Vagina (tissue), 2 donors: Measurements from ENCODE around the gene SMPDL3B. TPM values are rescaled to one million over a fixed set of nuclear protein-coding genes. Genes with fewer than 3 reads are reported as not detected.

Experiments
- DNase-seq, 2 donors: peaks; one replicate each; pipeline ENCODE4 v3.0.0-alpha.2; 2017; ENCODE audit errors: extremely low spot score in 2 of 2
- H3K27ac ChIP-seq: fragments of 200-600 bp; sonication (generic); one replicate; pipeline ENCODE4 v1.5.1; 2019
- H3K27me3 ChIP-seq: fragments of 200-600 bp; sonication (generic); one replicate; pipeline ENCODE4 v1.5.1; 2019
- H3K36me3 ChIP-seq, 2 donors: fragments of 200-600 bp; sonication (generic); one replicate each; pipeline ENCODE4 v1.5.1; 2017 to 2019
- H3K4me1 ChIP-seq: fragments of 200-600 bp; sonication (generic); one replicate; pipeline ENCODE4 v1.5.1; 2019
- H3K4me3 ChIP-seq, 2 donors: fragments of 200-600 bp; sonication (generic); 1 replicate in 1 of 2; 2 replicates in 1 of 2; pipeline ENCODE4 v1.5.1; 2016 to 2019
- H3K9me3 ChIP-seq: fragments of 200-600 bp; sonication (generic); one replicate; pipeline ENCODE4 v1.5.1; 2019
- POLR2A ChIP-seq, 2 donors: fragments of 450-650 bp; IDR thresholded peaks; one replicate each; pipeline ENCODE4 v1.6.1; 2017; ENCODE audit warnings: antibody characterized with exemption in 2 of 2, mild to moderate bottlenecking in 2 of 2, moderate library complexity in 2 of 2
- POLR2AphosphoS5 ChIP-seq, 2 donors: sonication (generic); formaldehyde crosslinking; IDR thresholded peaks; one replicate each; pipeline ENCODE4 v1.9.0; 2017; ENCODE audit warnings: antibody characterized with exemption in 2 of 2, mild to moderate bottlenecking in 2 of 2, low read depth in 1 of 2; ENCODE audit not compliant: insufficient read depth in 1 of 2
- intact Hi-C: fragments of 100-400 bp; cut with DNase I; formaldehyde crosslinking; loops from one replicate; pipeline ENCODE4 v1.15.1; 2023
- total RNA-seq: library from RNA; depleted of rRNA; stranded (reverse); fragments of >200 nt; gene quantifications from one replicate; pipeline ENCODE4 v1.2.3, GENCODE V29; 2016
- TF ChIP-seq, protein P1 (sequence below), 3 experiments: fragments of 450-650 bp in 2 of 3; fragments of 200-600 bp in 1 of 3; sonication (generic) in 1 of 3; IDR thresholded peaks; one replicate each; pipeline ENCODE4 v1.5.1; 2017 to 2019; ENCODE audit warnings: antibody characterized with exemption in 3 of 3, mild to moderate bottlenecking in 2 of 3, moderate library complexity in 2 of 3

SMPDL3B gene
- total RNA-seq, 1 donor from 2014 or later, result 2.0 TPM

DNA sequence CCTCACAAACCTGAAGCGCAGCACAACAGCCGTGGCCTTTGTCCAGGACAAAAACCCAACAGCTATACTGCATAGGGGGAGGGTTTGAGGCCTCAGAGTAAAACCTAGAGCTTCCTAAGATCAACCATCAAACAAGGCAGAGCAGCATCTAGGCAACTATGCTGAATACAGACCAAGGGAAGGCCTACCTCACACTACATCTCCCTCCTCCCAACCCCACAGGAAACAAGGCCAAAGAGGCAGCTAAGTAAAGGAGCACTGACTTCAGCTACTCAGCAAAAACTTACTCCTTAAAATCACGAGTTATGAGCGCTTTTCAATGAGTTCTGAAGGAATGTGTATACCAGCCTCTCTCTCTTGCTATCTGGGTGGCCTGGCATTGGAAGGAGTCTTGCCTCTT, 37.3 kb downstream of the SMPDL3B start:
- Histone ChIP-seq H3K27ac (no peak overlapping the region), H3K4me3 (no peak overlapping the region), H3K9me3 (no peaks in the 10 kb centered on the region), H3K36me3 (peaks cover 0 to 19% of the 10 kb centered on the region in 2 donors), H3K4me1 (peaks cover 11% of the 10 kb centered on the region), H3K27me3 (no peaks in the 10 kb centered on the region)
- DNase-seq, result no peak
- TF ChIP-seq POLR2AphosphoS5 (IDR thresholded peaks at IDR 0.05; ENCODE audit: insufficient read depth in 1 of 2, low read depth in 1 of 2) (no peak), POLR2A (IDR thresholded peaks at IDR 0.05) (no peak)
- TF ChIP-seq, protein P1, sequence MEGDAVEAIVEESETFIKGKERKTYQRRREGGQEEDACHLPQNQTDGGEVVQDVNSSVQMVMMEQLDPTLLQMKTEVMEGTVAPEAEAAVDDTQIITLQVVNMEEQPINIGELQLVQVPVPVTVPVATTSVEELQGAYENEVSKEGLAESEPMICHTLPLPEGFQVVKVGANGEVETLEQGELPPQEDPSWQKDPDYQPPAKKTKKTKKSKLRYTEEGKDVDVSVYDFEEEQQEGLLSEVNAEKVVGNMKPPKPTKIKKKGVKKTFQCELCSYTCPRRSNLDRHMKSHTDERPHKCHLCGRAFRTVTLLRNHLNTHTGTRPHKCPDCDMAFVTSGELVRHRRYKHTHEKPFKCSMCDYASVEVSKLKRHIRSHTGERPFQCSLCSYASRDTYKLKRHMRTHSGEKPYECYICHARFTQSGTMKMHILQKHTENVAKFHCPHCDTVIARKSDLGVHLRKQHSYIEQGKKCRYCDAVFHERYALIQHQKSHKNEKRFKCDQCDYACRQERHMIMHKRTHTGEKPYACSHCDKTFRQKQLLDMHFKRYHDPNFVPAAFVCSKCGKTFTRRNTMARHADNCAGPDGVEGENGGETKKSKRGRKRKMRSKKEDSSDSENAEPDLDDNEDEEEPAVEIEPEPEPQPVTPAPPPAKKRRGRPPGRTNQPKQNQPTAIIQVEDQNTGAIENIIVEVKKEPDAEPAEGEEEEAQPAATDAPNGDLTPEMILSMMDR (IDR thresholded peaks at IDR 0.05), result no peak
- intact Hi-C loops, result no loop called here

DNA sequence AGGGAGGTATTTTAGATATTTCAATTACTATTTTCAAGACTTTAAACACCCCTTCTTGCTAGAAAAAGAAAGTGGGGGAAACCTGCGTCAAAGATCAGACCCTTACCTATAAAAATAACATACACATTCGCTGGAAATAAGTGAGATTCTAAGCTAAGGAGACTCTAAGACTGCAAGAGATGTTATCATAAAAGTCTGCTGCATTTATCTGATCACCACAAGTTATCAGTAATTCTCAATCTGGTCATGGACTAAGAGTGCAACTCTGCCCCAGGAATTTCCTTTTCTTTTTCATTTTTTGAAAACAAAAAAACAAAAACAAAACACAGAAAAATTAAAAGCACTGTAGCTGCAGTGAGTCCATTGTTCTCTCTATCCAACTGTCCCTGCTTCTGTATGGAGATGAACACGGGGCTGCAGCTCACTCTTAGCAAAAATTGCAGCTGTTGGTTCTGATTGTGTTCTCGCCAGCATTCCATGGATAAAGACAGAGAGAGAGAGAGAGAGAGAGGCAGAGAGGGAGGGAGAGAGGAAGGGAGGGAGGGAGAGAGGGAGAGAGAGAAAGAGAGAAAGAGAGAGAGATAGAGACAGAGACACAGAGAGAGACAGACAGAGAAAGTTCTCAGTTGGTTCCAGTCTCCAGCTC, 39.1 kb downstream of the SMPDL3B start:
- intact Hi-C loops, result no loop called here
- H3K4me3 ChIP-seq, result no peak overlapping the region
- no peaks in the 10 kb centered on the region for H3K9me3 ChIP-seq
- peaks cover 0 to 26% of the 10 kb centered on the region in 2 donors for H3K36me3 ChIP-seq
- no peak overlapping the region for H3K27ac ChIP-seq
- DNase-seq, result no peak
- no peak for TF ChIP-seq POLR2AphosphoS5 (IDR thresholded peaks at IDR 0.05; ENCODE audit: insufficient read depth in 1 of 2, low read depth in 1 of 2)
- H3K4me1 ChIP-seq, result peaks cover 11% of the 10 kb centered on the region
- no peaks in the 10 kb centered on the region for H3K27me3 ChIP-seq

DNA sequence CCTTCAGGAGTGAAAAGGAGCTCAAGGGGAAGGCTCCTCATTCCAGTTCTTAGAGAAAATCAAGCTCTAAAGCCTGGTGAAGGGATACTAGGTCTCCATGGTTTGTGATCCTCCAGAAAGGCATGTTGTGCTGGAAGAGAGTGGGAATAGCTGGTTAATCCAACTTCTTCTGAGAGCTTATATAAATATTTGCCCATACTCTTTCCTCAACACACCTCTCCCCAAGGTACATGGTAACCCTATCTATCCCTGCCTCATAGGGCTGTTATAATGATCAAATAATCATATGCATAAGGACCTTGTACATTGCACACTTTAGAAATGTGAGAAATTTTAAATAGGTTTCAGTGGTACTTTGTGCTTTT, 39.6 kb downstream of the SMPDL3B start:
- intact Hi-C loops, result no loop called here
- Histone ChIP-seq H3K27me3 (no peaks in the 10 kb centered on the region), H3K4me1 (peaks cover 11% of the 10 kb centered on the region), H3K4me3 (no peak overlapping the region), H3K27ac (no peak overlapping the region), H3K9me3 (no peaks in the 10 kb centered on the region), H3K36me3 (peaks cover 0 to 26% of the 10 kb centered on the region in 2 donors)
- TF ChIP-seq POLR2A (IDR thresholded peaks at IDR 0.05) (no peak), POLR2AphosphoS5 (IDR thresholded peaks at IDR 0.05; ENCODE audit: insufficient read depth in 1 of 2, low read depth in 1 of 2) (no peak)
- TF ChIP-seq, protein P1 (IDR thresholded peaks at IDR 0.05), result no peak
- no peak for DNase-seq

DNA sequence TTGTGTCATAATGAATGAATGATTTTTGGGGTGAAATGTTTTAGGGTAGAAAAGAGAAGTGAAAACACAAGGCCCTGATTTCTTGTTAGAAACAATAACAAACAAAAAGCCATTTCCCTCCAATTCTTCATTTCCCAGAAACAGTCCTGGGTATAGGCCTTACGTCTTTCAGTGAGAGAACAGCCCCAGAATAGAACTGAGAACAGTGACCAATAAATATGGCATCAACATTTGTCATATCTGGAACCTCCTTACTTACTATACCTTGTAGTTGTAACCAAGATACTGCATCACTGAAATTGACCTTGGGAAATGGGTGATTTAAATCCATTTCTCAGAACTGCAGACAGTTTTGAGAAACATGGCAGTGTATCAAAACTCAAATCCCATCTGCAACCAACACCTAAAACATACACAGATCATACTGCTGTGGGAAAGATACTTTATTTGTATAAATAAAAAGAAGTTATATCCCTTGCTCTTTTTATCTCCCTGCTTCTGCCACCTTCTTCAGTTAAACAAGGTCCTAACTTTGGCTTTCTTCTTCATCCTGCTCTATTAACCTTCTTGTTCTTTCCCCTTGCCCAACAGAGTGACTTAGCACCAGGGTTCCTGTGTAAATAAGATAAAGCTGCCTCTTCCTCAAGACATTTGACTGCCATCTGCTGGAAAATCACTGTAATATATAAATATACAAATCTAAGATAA, 44.5 kb downstream of the SMPDL3B start:
- Histone ChIP-seq H3K4me1 (no peaks in the 10 kb centered on the region), H3K36me3 (peaks cover 0 to 19% of the 10 kb centered on the region in 2 donors), H3K27ac (no peak overlapping the region), H3K9me3 (no peaks in the 10 kb centered on the region), H3K27me3 (no peaks in the 10 kb centered on the region), H3K4me3 (no peak overlapping the region)
- intact Hi-C loops, result no loop called here
- peak in 1 of 2 donors; percentile 36 for TF ChIP-seq POLR2AphosphoS5 (IDR thresholded peaks at IDR 0.05; ENCODE audit: insufficient read depth in 1 of 2, low read depth in 1 of 2)
- no peak for TF ChIP-seq POLR2A (IDR thresholded peaks at IDR 0.05)
- TF ChIP-seq, protein P1 (IDR thresholded peaks at IDR 0.05), result peak; percentile 29 to 52 (median 46)
- no peak for DNase-seq

DNA sequence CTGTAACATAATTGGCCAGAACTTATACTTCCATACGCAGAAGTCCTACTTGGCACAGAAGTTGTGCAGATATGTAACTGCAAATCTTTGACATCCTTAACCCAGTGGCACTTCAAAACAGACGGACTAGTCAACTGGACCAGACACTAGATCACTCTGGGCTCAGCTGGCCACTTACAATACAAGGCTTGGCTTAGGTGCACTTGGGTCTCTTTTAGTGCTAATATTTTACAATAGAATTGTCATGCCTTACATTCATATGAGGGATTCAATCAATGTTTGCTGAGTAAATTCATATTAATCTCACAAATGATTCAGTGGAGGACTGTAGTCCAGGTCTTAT, 45.0 kb downstream of the SMPDL3B start:
- no peak overlapping the region for H3K27ac ChIP-seq
- H3K36me3 ChIP-seq, result peaks cover 0 to 17% of the 10 kb centered on the region in 2 donors
- TF ChIP-seq POLR2AphosphoS5 (IDR thresholded peaks at IDR 0.05; ENCODE audit: insufficient read depth in 1 of 2, low read depth in 1 of 2) (no peak), POLR2A (IDR thresholded peaks at IDR 0.05) (no peak)
- TF ChIP-seq, protein P1 (IDR thresholded peaks at IDR 0.05), result no peak
- no peak for DNase-seq
- H3K9me3 ChIP-seq, result no peaks in the 10 kb centered on the region
- H3K27me3 ChIP-seq, result no peaks in the 10 kb centered on the region
- intact Hi-C loops, result loop anchor here (10.0 kb wide), 1 partner anchor 115 kb away; no protein-coding TSS in a partner anchor
- H3K4me3 ChIP-seq, result no peak overlapping the region
- H3K4me1 ChIP-seq, result no peaks in the 10 kb centered on the region
